Caki2 (cell line): Measurements from ENCODE around the gene ABCC6. TPM values are rescaled to one million over a fixed set of nuclear protein-coding genes. Genes with fewer than 3 reads are reported as not detected.
"Not testable (repeated sequence)": the region's sequence is repeated elsewhere in the genome, so short reads cannot be mapped to it uniquely, and the experiment has no call there.

Experiments
- DNase-seq: peaks from one replicate; pipeline ENCODE4 v3.0.0-alpha.2; 2015; ENCODE audit warnings: low read depth
- in situ Hi-C: cut with HindIII; loops from 2 replicates; pipeline ENCODE4 v1.10.0; 2016; ENCODE audit warnings: low sequenced_read_pairs, low pct_unique_long_range_greater_than_20kb, mixed read lengths
- total RNA-seq: library from RNA; depleted of rRNA; stranded (reverse); fragments of >200 nt; shearing (Covaris generic); gene quantifications from 2 replicates; pipeline ENCODE4 v1.2.3, GENCODE V29; 2014; ENCODE audit warnings: low replicate concordance; rRNA removed

Gene ABCC6
- 0.03 TPM in 1 of 2 replicates, not detected in the other for total RNA-seq

DNA sequence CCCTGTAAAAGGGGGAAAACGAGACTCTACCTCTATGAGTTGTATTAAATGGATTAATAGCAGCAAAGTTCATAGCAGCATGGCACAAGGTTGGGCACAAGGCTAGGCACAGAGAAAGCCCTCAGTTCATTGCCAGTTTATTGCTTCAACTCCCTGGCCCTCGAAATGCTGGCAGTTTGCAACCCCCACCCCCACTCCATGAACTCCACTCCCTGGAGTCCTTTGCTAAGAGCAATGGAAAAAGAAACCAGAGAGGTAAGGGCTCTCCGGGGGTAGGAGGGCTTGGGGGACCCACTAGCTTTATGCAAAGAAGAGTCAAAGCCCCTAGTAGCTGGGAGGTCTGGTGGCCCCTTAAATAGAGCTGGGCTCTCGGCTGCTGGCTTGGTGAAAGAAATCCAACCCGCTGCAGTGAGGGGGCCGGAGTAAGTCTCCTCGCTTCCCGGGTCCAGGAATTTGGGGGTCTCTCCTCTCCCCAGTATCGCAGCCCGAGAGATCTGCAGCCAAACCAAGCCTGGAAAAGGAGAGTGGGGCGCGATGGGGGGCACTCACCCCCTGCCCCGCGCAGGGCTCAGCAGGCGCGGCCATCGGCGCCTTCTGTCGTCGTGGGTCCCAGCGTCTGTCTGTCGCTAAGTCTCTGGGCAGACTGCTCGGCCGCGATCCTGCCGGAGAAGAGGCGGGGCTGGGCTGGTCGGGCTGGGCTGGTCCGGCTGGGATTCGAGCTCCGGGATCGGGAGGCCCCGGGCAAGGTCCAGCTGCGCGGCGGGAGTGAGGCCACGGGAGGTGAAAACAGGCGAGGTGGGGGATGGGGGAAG lies at the start of gene ABCC6:
Gene ABCC6, minus strand, starts transcription at position 645 of the 812 bp plus-strand sequence. Its CDS starts 60 bp downstream, at position 585.
- in situ Hi-C loops, DNase-seq: not testable (repeated sequence)

DNA sequence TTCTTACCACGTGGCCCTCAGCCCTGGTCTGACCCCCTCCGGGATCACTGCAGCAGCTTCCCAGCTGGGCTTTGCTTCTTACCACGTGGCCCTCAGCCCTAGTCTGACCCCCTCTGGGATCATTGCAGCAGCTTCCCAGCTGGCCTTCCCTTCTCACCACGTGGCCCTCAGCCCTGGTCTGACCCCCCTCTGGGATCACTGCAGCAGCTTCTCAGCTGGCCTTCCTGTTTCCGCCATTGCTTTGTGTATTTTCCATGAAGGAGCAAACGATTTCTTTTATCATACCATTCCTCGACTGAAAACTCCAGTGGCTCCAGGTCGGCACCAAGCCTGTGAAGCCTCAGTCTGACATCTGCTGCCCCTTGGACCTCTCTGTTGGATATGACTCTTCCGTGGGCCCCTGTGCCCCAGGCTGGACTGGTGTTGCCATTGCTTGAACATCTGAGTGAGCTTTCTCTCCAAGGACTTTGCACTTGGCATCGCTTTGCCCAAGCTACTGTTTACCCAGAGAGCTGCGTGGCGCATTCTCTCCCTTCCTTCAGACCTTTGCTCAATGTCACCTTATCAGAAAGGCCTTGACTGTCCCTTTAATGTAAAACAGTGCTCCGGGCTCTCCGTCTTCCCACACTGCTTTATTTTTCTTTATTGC lies 49.4 kb upstream of the ABCC6 start:
- in situ Hi-C loops, DNase-seq: not testable (repeated sequence)

DNA sequence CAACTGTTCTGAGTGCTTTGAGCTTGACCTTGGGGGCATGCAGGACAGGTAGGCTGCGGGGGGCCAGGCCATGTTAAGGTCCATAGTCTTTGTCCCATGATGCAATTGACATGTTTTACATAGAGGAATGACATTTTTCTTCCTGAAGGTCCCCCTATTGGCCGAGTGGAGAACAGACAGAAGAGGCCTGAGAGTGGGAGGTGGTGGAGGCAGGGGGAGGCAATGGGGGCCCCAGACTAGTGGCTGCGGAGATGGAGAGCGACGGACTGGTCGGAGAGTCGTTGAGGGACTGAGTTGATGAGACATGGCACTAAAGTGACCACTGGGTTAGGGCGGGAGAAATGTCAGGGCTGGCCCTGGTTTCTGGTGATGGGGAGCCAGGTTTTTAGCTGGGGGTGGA lies 48.4 kb upstream of the ABCC6 start:
- in situ Hi-C loops = not testable (repeated sequence)

DNA sequence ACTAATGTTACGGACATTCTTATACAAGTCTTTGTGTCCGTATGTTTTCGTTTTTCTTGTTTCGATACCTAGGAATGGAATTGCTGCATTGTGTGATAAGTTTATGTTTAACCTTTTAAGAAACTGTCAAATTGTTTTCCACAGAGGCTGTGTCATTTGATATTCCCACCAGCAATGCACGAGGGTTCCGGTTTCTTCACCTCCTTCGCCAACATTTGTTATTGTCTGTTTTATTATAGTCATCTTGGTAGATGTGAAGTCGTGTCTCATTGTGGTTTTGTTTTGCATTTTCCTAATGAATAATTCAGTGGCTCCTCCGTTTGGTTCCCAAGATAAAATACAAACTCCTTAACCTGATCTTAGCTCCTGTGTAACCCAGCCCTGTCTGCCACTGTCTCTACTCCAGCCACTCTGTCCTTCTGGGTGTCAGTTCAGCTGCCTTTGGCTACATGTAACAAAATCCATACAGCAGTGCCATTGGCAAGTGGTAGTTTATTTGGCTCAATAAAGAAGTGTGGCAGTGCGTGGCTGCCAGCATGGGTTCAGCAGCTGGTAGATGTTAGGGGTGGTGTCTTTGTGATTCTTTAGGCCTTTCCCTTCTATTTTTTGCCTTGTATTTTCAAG lies 45.0 kb upstream of the ABCC6 start:
- in situ Hi-C loops, DNase-seq: not testable (repeated sequence)

More for the DNA sequence above, 48.4 kb upstream of the ABCC6 start:
- DNase-seq = not testable (repeated sequence)

DNA sequence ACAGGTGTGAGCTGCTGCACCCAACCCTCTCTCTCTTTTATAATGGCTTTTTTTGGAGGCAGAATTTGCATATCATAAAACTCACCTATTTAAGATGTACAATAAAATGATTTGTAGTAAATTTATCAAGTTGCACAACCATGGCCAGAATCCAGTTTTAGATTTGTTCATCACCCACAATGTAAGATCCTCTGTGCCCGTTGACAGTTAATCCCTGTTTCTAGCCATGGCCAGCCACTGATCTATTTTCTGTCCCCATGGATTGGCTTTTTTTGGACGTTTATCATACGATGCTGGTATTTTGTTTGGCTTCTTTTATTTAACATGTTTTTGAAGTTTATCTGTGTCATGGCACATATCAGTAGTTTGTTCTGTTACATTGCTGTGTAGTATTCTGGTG lies 44.4 kb upstream of the ABCC6 start:
- DNase-seq, in situ Hi-C loops: not testable (repeated sequence)

DNA sequence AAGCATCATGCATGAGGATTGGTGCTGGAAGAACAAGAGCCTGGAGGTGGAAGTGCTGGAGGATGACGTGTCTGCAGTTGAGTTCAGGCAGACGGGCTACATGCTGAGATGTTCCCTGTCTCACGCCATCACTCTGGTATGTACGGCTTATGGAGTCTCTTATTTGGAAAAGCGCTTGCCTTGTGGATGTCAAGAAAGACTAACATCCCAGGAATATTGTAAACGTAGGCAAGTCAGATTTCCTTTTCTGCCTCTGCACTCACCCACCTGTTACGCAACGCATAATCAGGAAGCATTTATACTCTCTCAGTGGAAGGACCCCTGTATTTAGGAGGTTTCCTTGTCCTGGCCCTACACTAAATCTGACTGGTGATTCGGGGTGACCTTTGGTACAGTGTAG lies 41.8 kb upstream of the ABCC6 start:
- in situ Hi-C loops, DNase-seq: not testable (repeated sequence)

DNA sequence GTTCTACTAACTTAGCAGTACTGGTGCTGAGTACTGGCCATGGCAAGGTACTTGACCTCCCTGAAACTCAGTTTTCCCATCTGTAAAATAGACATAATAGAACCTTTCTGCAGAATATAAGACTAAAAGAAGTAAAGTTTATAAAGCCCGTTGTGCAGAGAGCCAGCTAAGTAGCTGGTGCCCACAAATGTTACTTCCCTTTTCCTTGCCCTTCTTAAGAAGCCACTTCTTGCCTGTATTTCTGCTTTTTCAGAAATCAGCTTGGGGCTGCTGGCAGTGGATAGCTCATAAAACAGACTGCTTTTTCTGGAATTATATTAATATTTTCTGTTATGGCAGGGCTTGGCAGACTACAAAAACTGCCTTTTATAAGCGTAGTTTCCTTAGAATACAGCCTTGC lies 40.7 kb upstream of the ABCC6 start:
- in situ Hi-C loops, DNase-seq: not testable (repeated sequence)

DNA sequence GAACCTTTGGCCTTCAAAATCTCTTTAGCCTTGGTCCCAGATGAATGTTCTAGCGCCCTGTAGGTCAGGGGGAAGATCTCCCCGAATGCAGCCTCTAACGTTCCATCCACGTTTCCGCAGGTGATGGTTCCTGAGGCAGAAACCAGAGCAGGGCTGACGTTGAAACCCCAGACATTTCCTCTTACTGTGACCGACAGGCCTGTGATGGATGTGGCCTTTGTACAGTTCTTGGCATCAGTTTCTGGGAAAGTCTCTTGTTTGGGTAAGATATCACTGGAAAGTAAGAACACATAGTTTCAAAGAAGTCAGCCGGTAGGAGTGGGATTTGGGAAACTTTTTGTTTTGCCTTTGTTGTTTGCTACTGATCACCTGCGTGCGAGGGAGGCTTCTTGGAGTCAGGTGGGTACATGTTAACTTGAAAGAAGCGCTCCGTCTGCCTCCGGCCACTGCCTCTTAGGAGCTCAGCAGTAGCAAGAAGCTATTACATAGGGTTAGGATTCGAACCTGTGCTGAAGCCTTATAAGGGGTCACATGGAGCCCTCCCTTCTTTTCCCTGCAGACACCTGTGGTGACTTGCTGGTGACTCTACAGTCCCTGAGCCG lies 39.8 kb upstream of the ABCC6 start:
- DNase-seq, in situ Hi-C loops: not testable (repeated sequence)

DNA sequence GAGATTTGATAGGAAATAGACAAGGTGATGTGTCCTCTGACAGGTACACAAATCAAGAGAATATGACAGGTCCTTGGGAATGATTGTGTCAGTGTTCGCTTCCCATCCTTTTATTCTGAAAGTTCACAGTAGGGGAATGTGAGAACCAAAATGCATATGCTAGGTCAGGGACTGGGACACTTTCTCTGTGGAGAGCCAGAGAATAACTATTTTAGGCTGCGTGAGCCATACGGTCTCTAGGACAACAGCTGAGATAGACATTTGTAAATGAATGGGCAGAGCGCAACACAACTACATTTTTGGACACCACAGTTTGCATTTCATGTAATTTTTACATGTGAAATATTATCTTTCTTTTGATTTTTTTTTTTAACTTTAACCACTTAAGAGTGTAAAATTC lies 36.7 kb upstream of the ABCC6 start:
- in situ Hi-C loops = not testable (repeated sequence)

DNA sequence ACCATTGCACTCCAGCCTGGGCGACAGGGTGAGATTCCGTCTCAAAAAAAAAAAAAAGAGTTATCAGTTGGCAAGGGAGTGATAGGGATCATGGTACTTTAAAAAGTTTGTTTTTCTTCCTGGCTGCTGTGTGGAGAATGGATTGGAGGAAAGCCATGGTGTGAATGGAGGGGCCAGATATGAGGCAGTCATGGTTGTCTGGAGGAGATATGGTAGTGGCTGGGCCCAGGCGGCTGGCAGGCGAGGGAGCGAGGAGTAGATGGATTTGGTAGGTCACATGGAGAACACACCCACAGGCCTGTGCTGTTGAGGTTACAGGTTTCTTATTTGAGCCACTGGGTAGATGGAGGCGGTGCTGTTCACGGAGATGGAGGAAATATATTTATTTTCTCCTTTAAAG lies 35.5 kb upstream of the ABCC6 start:
- in situ Hi-C loops, DNase-seq: not testable (repeated sequence)

More for the DNA sequence above, 36.7 kb upstream of the ABCC6 start:
- DNase-seq = not testable (repeated sequence)

DNA sequence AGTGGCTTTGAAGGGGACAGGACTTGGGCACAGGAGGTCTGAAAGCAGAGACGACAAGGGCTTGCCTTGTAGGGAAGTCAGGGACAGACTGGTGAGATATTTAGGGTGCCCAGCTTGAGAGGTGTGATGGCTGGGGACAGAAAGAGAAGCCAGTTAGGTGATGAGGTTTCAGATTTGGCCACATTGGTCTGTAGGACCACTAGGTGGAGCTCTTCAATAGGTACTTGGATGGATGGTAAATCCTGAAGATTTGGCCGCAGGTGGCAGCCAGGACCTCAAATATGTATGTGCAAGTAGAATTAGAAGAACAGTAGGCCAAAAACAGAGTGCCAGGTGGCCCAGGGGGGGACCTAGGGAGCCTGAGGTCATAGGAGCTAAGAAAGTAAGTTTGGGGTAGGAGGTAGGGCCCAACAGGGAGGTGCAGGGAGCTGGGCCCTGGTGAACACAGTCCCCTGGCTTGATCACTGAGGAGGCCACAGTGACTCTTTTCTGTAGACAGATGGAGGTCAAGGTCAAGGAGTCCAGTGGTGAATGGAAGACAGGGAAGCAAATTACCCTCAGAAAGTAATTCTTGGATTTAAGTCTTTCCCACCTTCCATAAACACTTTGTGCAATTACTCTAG lies 34.1 kb upstream of the ABCC6 start:
- in situ Hi-C loops, DNase-seq: not testable (repeated sequence)

DNA sequence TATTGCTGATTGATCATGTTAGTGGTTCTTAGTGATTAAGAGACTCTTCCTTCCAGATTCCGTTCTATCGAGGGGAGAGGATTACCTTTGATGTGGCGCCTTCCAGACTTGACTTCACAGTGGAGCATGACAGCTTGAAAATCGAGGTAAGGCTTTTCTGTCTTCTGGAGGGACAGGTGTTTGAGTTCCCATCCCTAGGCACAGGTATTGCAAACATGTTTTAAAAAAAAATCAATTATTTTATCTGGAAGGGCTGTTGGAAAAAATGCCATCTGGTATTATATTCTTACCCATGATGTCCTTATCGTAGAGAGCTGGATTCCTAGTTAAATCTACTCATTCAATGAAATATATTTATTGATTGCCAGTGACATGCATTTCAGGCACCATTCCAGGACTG lies 29.1 kb upstream of the ABCC6 start:
- in situ Hi-C loops, DNase-seq: not testable (repeated sequence)

DNA sequence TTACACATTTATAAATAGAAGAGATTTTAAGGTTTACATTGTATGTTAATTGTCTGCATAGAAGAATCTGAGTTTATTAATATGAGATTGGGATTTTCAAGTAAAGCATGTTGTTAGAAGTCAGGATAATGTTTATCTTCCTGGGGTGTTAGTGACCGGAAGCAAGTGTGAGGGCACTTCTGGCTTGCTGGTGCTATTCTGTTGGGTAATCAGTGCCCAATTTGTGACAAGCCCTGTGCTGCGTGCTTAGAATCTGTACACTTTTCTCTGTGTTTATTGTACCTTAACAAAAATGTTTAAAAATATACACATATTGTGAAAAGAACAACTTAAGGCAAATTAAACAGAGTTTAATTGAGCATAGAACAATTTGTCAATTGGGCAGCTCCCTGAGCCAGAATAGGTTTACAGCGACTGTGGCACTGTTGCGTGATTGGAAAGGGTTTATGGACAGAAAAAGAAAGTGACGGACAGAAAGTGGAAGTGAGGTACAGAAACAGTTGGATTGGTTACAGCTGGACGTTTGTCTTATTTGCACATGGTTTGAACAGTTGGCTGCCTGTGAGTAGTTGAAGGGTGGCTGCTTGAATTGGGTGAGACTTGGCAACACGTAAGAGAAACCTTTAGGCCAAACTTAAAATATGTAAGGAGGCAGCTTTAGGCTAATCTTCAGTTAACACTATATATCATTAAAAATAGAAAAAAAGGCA lies 26.5 kb upstream of the ABCC6 start:
- DNase-seq, in situ Hi-C loops: not testable (repeated sequence)

DNA sequence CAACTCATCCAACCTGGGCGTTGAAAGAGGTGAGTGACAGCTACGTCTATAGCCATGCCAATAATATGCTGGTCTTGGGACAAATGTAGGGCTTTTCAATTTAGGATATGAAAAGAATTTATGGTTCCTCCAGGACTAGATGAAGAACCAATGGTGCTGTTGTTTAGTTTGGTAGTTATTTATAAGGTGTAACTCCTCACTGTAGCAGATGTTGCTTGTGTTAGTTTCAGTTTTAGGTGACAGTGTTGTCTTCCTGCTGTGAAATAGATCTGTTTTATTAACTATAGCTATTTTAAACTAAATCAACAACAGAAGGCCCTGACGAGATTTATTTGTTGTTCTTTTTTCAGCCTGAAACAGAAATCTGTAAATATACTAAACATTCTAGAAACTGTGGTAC lies 24.1 kb upstream of the ABCC6 start:
- in situ Hi-C loops, DNase-seq: not testable (repeated sequence)

DNA sequence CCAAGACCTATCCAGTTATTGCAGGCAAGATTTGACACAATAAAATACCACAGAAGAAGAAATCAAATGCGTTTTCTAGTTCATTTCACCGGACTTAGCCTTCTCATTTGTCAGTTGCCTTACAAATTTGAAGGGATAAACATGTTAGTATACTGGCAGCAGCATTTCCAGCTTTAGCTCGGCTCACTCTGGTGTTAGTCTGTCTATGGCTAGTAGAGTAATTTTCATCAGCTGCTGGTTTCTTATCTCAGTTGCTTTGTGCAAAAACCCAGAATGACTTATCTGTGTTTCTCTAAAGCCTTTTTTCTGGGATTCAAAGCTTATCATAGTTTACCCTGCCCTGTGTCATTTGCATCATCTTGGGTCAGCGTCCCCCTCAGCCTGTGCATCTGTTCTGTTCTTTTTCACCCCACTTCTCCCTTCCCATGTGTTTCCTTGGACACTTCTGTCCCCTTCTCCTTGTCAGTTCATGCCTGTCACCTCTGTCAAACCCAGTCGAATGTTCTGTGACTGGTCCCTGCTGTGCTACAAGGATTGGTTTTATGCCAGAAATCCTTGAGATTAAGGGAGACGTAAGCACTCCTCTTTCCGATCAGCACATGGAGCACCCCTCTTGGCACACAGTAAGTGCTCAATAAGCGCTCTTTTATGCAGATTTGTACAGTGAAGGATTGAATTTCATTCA lies 23.4 kb upstream of the ABCC6 start:
- in situ Hi-C loops, DNase-seq: not testable (repeated sequence)

DNA sequence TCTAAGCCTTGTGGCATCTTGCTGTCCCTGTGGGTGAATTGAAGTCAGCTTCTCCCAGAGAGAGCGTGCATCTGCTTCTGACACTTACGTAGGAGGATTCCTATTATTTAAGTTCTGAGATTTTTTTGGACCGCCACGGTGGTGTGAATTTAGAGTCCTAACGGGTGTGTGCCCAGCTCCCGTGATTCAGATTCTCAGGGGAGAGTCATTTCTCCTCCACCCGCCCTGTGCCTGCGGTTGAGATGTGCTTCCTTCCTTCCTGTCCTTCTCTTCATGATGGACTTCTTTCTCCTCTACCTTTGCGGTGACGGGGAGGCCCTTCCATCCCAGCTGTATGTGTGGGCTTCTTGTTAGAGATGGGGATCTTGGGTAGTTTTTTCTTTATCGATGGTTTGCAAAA lies 20.6 kb upstream of the ABCC6 start:
- DNase-seq, in situ Hi-C loops: not testable (repeated sequence)

DNA sequence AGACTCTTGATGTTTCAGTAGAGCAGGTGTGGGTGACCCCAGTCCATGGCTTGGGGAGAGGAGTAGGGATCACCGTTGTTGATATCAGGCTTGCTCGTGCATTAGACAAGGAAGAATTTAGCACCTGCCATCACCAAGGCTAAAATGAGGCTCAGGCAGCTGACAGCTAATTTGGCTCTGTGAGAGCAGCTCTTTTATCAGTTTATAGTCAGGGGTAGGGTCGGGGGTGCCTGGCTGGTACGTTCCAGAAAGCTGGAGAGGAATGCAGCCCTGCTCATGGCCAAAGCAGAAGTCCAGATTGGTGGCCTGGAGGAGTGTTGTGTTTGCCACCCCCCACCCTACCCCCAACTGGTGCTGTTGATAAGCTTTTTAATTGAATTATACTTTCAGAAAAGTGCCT lies 17.4 kb upstream of the ABCC6 start:
- in situ Hi-C loops, DNase-seq: not testable (repeated sequence)
